HG03442 (cell line): ENCODE results near the gene PROB1.
A peak's percentile ranks its signal among the peaks of the same experiment; 100 is the strongest.

Experiments
- ATAC-seq: cut with Tn5 transposase; IDR thresholded peaks from one replicate; pipeline ENCODE4 v1.9.1; 2021; ENCODE audit warnings: mild to moderate bottlenecking, moderate library complexity; ENCODE audit not compliant: unreplicated experiment

The PROB1 gene

GRCh38 chr5:139341689-139342422, 53.0 kb downstream of the PROB1 start, which contains the start of gene PAIP2:
Gene PAIP2, plus strand, starts transcription at chr5:139341854. Its CDS starts 21,931 bp downstream, at chr5:139363785.
- peak; percentile 90 for ATAC-seq

- no peak for ATAC-seq
Observed at GRCh38 chr5:139341187-139341688, 53.7 kb downstream of the PROB1 start.
